Measurements from ENCODE around the gene CBL. TPM values are rescaled to one million over a fixed set of nuclear protein-coding genes. Genes with fewer than 3 reads are reported as not detected.

Gene CBL
- total RNA-seq, 1 experiment from 2014 or later: 56.4 TPM

- Histone ChIP-seq H3K23me2 (ENCODE audit: insufficient read length, low read depth, low read length, poor library complexity, severe bottlenecking) (peaks cover 9% of the 10 kb centered on the region), H3K79me2 (ENCODE audit: insufficient read depth, low read length) (peaks cover 40% of the 10 kb centered on the region; the same call in 1 of the 2 replicates), H3T11ph (ENCODE audit: low read length) (no peak overlapping the region), H2BK120ac (ENCODE audit: low read depth, low read length, poor library complexity, severe bottlenecking) (no peak overlapping the region), H3K4ac (ENCODE audit: low read depth, low read length) (no peak overlapping the region), H2BK15ac (ENCODE audit: low read depth, low read length) (no peak overlapping the region), H2BK12ac (ENCODE audit: insufficient read length, low read depth, low read length) (no peak overlapping the region), H2AFZ (ENCODE audit: low read length) (no peak overlapping the region), H3K23ac (ENCODE audit: insufficient read length, low read depth, low read length) (no peak overlapping the region), H2AK5ac (ENCODE audit: insufficient read length, low read length) (no peak overlapping the region), H3K4me2 (ENCODE audit: insufficient read depth, insufficient read length, low read length) (no peak overlapping the region), H3K27ac (ENCODE audit: insufficient read length, low read depth, low read length) (no peak overlapping the region), H3K18ac (ENCODE audit: insufficient read length, low read depth, low read length) (no peak overlapping the region), H3K14ac (ENCODE audit: insufficient read depth, low read length) (no peak overlapping the region), H2BK20ac (ENCODE audit: low read depth, low read length, poor library complexity, severe bottlenecking) (no peak overlapping the region), H4K5ac (ENCODE audit: insufficient read length, low read depth, low read length) (no peak overlapping the region), H3K9ac (ENCODE audit: extremely low read depth, insufficient read length, low read length) (no peak overlapping the region), H3K56ac (ENCODE audit: insufficient read length, low read depth, low read length) (no peak overlapping the region), H4K91ac (ENCODE audit: insufficient read length, low read depth, low read length) (no peak overlapping the region), H3K9me3 (ENCODE audit: control insufficient read depth, low read depth, low read length) (no peaks in the 10 kb centered on the region), H3K4me1 (ENCODE audit: insufficient read depth, low read length) (no peaks in the 10 kb centered on the region; the same call in 1 of the 2 replicates), H3K79me1 (ENCODE audit: insufficient read depth, low read depth, low read length, poor library complexity, severe bottlenecking) (peaks cover 3% of the 10 kb centered on the region), H2BK5ac (ENCODE audit: insufficient read length, low read length) (no peak overlapping the region), H4K8ac (replicated peaks; ENCODE audit: insufficient read length, low read depth, low read length) (no peak overlapping the region), H3K27me3 (ENCODE audit: insufficient read depth, low read length) (no peaks in the 10 kb centered on the region), H4K20me1 (ENCODE audit: control insufficient read depth, insufficient read depth, insufficient read length) (no peaks in the 10 kb centered on the region)
- Mint-ChIP-seq H3K27me3 (ENCODE audit: low read depth) (no peaks in the 10 kb centered on the region), H3K4me1 (peaks cover 37 to 40% of the 10 kb centered on the region in 2 experiments), H3K36me3 (ENCODE audit: insufficient read depth in 1 of 3, low read depth in 3 of 3) (no peaks in the 10 kb centered on the region; a peak in 1 of 7 replicates), H3K4me3 (no peak overlapping the region; a peak in 1 of 5 replicates), H3K9me3 (peaks cover 0 to 3% of the 10 kb centered on the region in 2 experiments; a peak in 1 of 5 replicates), H3K27ac (no peak overlapping the region)
- WGBS (ENCODE audit: extremely low coverage, insufficient read length, low lambda C conversion rate): no CpG with 5 or more reads among the region's 7 CpGs
- no peak for TF ChIP-seq CTCF (conservative IDR thresholded peaks at IDR 0.05)
- no peak for DNase-seq
Observed at GRCh38 chr11:119209186-119209585, 3.0 kb downstream of the CBL start.

All from H9 (cell line).